Measurements from ENCODE around the gene PLCB1. TPM values are rescaled to one million over a fixed set of nuclear protein-coding genes. Genes with fewer than 3 reads are reported as not detected.

PLCB1 gene
- total and polyA plus RNA-seq, 2 of the 4 experiments (the other 2 are of a cell fraction), result 5.6 to 16.1 TPM

DNA sequence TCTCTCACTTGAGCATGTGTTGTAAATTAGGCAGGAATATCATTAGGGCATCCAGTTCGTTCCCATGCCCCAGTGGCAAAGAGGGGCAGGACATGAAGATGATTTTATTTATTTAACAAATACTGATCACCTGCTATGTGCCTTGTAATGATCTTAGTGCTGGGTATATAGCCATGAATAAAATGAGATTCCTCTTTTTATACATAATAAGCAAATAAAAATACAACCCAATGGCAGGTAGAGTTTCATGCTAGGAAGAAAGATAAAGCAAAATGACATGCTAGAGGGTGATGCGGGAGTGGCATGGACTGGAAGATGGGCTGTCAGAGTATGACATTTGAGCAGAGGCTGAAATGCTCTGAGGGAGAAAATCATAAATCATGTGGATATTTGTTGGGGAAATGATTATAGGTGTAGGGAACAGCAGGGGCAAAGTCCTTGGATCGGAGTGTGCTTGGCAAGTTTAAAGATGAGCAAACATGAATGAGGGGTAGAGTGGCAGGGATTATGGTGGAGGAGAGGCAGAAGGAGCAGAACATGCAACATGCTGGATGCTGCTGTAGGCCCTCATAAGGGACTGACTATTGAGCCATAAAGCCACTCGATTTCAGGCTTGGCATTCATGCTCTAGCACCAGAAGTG, 342.1 kb downstream of the PLCB1 start:
- H3K9me3 ChIP-seq (ENCODE audit: control insufficient read depth, insufficient read depth, low read length), result no peaks in the 10 kb centered on the region
- peaks cover 0 to 7% of the 10 kb centered on the region in 2 experiments; a peak in 2 of 4 replicates for H3K79me1 ChIP-seq (ENCODE audit: low read depth in 1 of 2, low read length in 2 of 2)
- H3K23ac ChIP-seq (ENCODE audit: low read depth, low read length), result no peak overlapping the region
- no peaks in the 10 kb centered on the region for H3K27me3 ChIP-seq (ENCODE audit: control insufficient read depth, insufficient read depth, low read length)
- H2AK9ac ChIP-seq (replicated peaks; ENCODE audit: low read depth, low read length, poor library complexity), result no peak overlapping the region
- no peak overlapping the region for H3K56ac ChIP-seq (ENCODE audit: extremely low read depth, insufficient read depth, low read length)
- no peak overlapping the region for H2BK20ac ChIP-seq (ENCODE audit: low read depth, low read length)
- no peak overlapping the region for H4K8ac ChIP-seq (ENCODE audit: low read depth in 2 of 2, low read length in 2 of 2)
- H3K36me3 ChIP-seq (ENCODE audit: control insufficient read depth, insufficient read depth, low read length), result no peaks in the 10 kb centered on the region
- H2BK5ac ChIP-seq (ENCODE audit: low read depth, low read length, poor library complexity, severe bottlenecking), result no peak overlapping the region
- ChIA-PET CTCF (no interaction called here), POLR2A (ENCODE audit: unreplicated experiment) (no interaction called here)
- 100% methylated on average over 2 of the region's 4 CpGs; no CpG with 5 or more reads in 1 of the 2 experiments for WGBS, 2 experiments (ENCODE audit: extremely low coverage in 2 of 2, insufficient read length in 1 of 2)
- DNase-seq, result no peak
- no peak overlapping the region for H3K18ac ChIP-seq (ENCODE audit: low read depth, low read length)
- ATAC-seq (ENCODE audit: low read depth), result no peak
- H3K9me1 ChIP-seq (ENCODE audit: insufficient read depth, low read length), result no peaks in the 10 kb centered on the region
- TF ChIP-seq FOS (IDR thresholded peaks at IDR 0.05; ENCODE audit: low read depth, low read length), result no peak
- TF ChIP-seq CHD1 (IDR thresholded peaks at IDR 0.05; ENCODE audit: low read depth, low read length), result no peak
- no peak for TF ChIP-seq MXI1 (IDR thresholded peaks at IDR 0.05; ENCODE audit: borderline replicate concordance, low read depth, low read length)
- no peak for TF ChIP-seq RCOR1 (IDR thresholded peaks at IDR 0.05; ENCODE audit: insufficient replicate concordance, low read length)
- no peak for TF ChIP-seq CTCF (conservative IDR thresholded peaks at IDR 0.05; ENCODE audit: low read depth, low read length)
- no peak for TF ChIP-seq USF2 (IDR thresholded peaks at IDR 0.05; ENCODE audit: low read depth, low read length)
- H4K91ac ChIP-seq (ENCODE audit: insufficient read depth, low read depth, low read length), result no peak overlapping the region
- no peak overlapping the region for H2BK120ac ChIP-seq (ENCODE audit: low read depth, low read length)
- in situ Hi-C loops (cut with MboI; ENCODE audit: low sequenced_read_pairs), result no loop called here
- H2AFZ ChIP-seq (replicated peaks; ENCODE audit: low read length, poor library complexity), result no peak overlapping the region
- H3K14ac ChIP-seq (replicated peaks; ENCODE audit: low read depth, low read length), result peak overlapping the region; percentile 35; the same call in 1 of the 2 replicates
- H3K4ac ChIP-seq (ENCODE audit: low read depth, low read length), result no peak overlapping the region
- H3K4me3 ChIP-seq (ENCODE audit: insufficient read depth, low read depth, low read length), result no peak overlapping the region
- H3K4me2 ChIP-seq (ENCODE audit: low read depth, low read length), result no peak overlapping the region
- H3K9ac ChIP-seq (ENCODE audit: low read depth, low read length), result no peak overlapping the region
- H3K27ac ChIP-seq (ENCODE audit: insufficient read depth, low read length), result no peak overlapping the region
- no peak overlapping the region for H4K5ac ChIP-seq (ENCODE audit: low read depth, low read length)
- no peaks in the 10 kb centered on the region for H3K4me1 ChIP-seq (ENCODE audit: control insufficient read depth, insufficient read depth, low read length)
- BruUV-seq (replicated peaks), result no TSS peak
- H2AK5ac ChIP-seq (ENCODE audit: low read depth, low read length), result no peak overlapping the region
- no peak overlapping the region for H2BK15ac ChIP-seq (ENCODE audit: low read depth, low read length)
- dilution Hi-C loops (cut with HindIII; ENCODE audit: low sequenced_read_pairs, unreplicated experiment), result no loop called here
- intact Hi-C loops (cut with micrococcal nuclease), result no loop called here
- no peaks in the 10 kb centered on the region for H4K20me1 ChIP-seq (ENCODE audit: insufficient read depth, low read length)
